Measurements from ENCODE around the gene FBXL5.

- TF ChIP-seq CTCF (IDR thresholded peaks at IDR 0.05; ENCODE audit: extremely low read depth in 1 of 2, insufficient read depth in 1 of 2, low read depth in 1 of 2, low read length in 2 of 2) (no peak), POLR2AphosphoS5 (IDR thresholded peaks at IDR 0.05; ENCODE audit: insufficient read depth, low read depth, low read length) (no peak), EZH2 (IDR thresholded peaks at IDR 0.05; ENCODE audit: borderline replicate concordance, low read depth, low read length, severe bottlenecking) (no peak), POLR2A (IDR thresholded peaks at IDR 0.05; ENCODE audit: low read depth, low read length) (no peak), MAX (IDR thresholded peaks at IDR 0.05; ENCODE audit: insufficient read depth, insufficient read length) (no peak)
Measured at GRCh38 chr4:15684498-15684897, 29.3 kb upstream of the FBXL5 start.
